HEK293T (cell line): Measurements from ENCODE around the gene BCL3.

Experiments
- CTCF ChIA-PET: fragments of 350-600 bp; formaldehyde crosslinking; extraction: SDS; loops from one replicate; lab custom pipeline; 2021; ENCODE audit warnings: antibody characterized with exemption, inconsistent platforms; lab: Yijun Ruan, JAX
- POLR2A ChIA-PET: fragments of 350-600 bp; formaldehyde crosslinking; extraction: SDS; loops from one replicate; lab custom pipeline; 2020; ENCODE audit warnings: antibody characterized with exemption, inconsistent platforms; lab: Yijun Ruan, JAX
- DNase-seq: peaks from one replicate; pipeline ENCODE4 v3.0.0; 2012; ENCODE audit warnings: mixed read lengths; ENCODE audit errors: extremely low spot score
- ARNT ChIP-seq: fragments of 450-650 bp; IDR thresholded peaks from 2 replicates; pipeline ENCODE4 v1.6.1; 2017; ENCODE audit warnings: mild to moderate bottlenecking
- BHLHE40 ChIP-seq: fragments of 450-650 bp; IDR thresholded peaks from 2 replicates; pipeline ENCODE4 v1.6.1; 2016; ENCODE audit warnings: mild to moderate bottlenecking, moderate library complexity, borderline replicate concordance
- CTBP1 ChIP-seq: fragments of 450-650 bp; IDR thresholded peaks from 2 replicates; pipeline ENCODE4 v1.6.1; 2016; ENCODE audit warnings: borderline replicate concordance
- ELF4 ChIP-seq: fragments of 450-650 bp; IDR thresholded peaks from 2 replicates; pipeline ENCODE4 v1.6.1; 2017; ENCODE audit warnings: antibody characterized with exemption
- FOXA1 ChIP-seq: fragments of 450-650 bp; IDR thresholded peaks from 2 replicates; pipeline ENCODE4 v1.6.1; 2016; ENCODE audit warnings: mild to moderate bottlenecking
- FOXK2 ChIP-seq: fragments of 450-650 bp; IDR thresholded peaks from 2 replicates; pipeline ENCODE4 v1.6.1; 2016; ENCODE audit warnings: mild to moderate bottlenecking
- FOXM1 ChIP-seq: fragments of 450-650 bp; IDR thresholded peaks from 2 replicates; pipeline ENCODE4 v1.6.1; 2017; ENCODE audit warnings: mild to moderate bottlenecking, borderline replicate concordance
- HDGF ChIP-seq: fragments of 450-650 bp; IDR thresholded peaks from 2 replicates; pipeline ENCODE4 v1.6.1; 2017; ENCODE audit warnings: antibody characterized with exemption, borderline replicate concordance
- L3MBTL2 ChIP-seq: fragments of 450-650 bp; conservative IDR thresholded peaks from 2 replicates; pipeline ENCODE4 v1.6.1; 2016; ENCODE audit warnings: mild to moderate bottlenecking
- LEF1 ChIP-seq: fragments of 450-650 bp; IDR thresholded peaks from 2 replicates; pipeline ENCODE4 v1.6.1; 2017; ENCODE audit warnings: mild to moderate bottlenecking, borderline replicate concordance
- NFRKB ChIP-seq: fragments of 450-650 bp; IDR thresholded peaks from 2 replicates; pipeline ENCODE4 v1.6.1; 2016; ENCODE audit warnings: mild to moderate bottlenecking, moderate library complexity
- PKNOX1 ChIP-seq: fragments of 450-650 bp; IDR thresholded peaks from 2 replicates; pipeline ENCODE4 v1.6.1; 2016
- SP1 ChIP-seq: fragments of 450-650 bp; IDR thresholded peaks from 2 replicates; pipeline ENCODE4 v1.6.1; 2017
- SUZ12 ChIP-seq: fragments of 450-650 bp; IDR thresholded peaks from 2 replicates; pipeline ENCODE4 v1.6.1; 2016; ENCODE audit warnings: mild to moderate bottlenecking
- TARDBP ChIP-seq: fragments of 450-650 bp; IDR thresholded peaks from 2 replicates; pipeline ENCODE4 v1.6.1; 2016
- ZNF384 ChIP-seq: fragments of 450-650 bp; IDR thresholded peaks from 2 replicates; pipeline ENCODE4 v1.6.1; 2016

BCL3 gene

GRCh38 chr19:44746616-44746945 lies 1.9 kb upstream of the BCL3 start:
- no peak for TF ChIP-seq CTBP1
- TF ChIP-seq FOXM1, result no peak
- no peak for TF ChIP-seq SUZ12
- TF ChIP-seq SP1, result no peak
- TF ChIP-seq FOXA1, result no peak
- ChIA-PET POLR2A (no interaction called here), CTCF (no interaction called here)
- DNase-seq, result no peak

GRCh38 chr19:44746946-44747738 lies 1.4 kb upstream of the BCL3 start:
- TF ChIP-seq SUZ12, result no peak
- TF ChIP-seq FOXK2, result no peak
- no peak for TF ChIP-seq TARDBP
- TF ChIP-seq FOXA1, result no peak
- no peak for TF ChIP-seq LEF1
- no peak for TF ChIP-seq L3MBTL2
- TF ChIP-seq BHLHE40, result no peak
- TF ChIP-seq SP1, result no peak
- no peak for TF ChIP-seq CTBP1
- no peak for TF ChIP-seq HDGF
- TF ChIP-seq ZNF384, result no peak
- no peak for TF ChIP-seq NFRKB
- no peak for TF ChIP-seq PKNOX1
- TF ChIP-seq ARNT, result no peak
- no peak for TF ChIP-seq FOXM1
- TF ChIP-seq ELF4, result no peak
- CTCF ChIA-PET, result no interaction called here
- DNase-seq, result peak; percentile 82
- POLR2A ChIA-PET, result no interaction called here

GRCh38 chr19:44747739-44748425 lies 626 bp upstream of the BCL3 start:
- CTCF ChIA-PET, result no interaction called here
- DNase-seq, result peak; percentile 42
- TF ChIP-seq NFRKB (no peak), PKNOX1 (no peak), FOXM1 (no peak), FOXA1 (no peak), BHLHE40 (no peak), CTBP1 (no peak), L3MBTL2 (no peak; the same call in 1 of the 2 replicates), ZNF384 (no peak), ARNT (no peak), SP1 (no peak), LEF1 (no peak), HDGF (no peak)
- POLR2A ChIA-PET, result no interaction called here

- CTCF ChIA-PET, result interaction anchor here (1.1 kb wide), 1 partner anchor 26 kb away, joined by 4 read pairs; no protein-coding TSS in a partner anchor
- TF ChIP-seq FOXA1 (no peak), BHLHE40 (no peak), FOXM1 (no peak), FOXK2 (no peak), ARNT (no peak), ELF4 (no peak), L3MBTL2 (no peak), CTBP1 (no peak), PKNOX1 (no peak), LEF1 (no peak), SUZ12 (no peak), ZNF384 (no peak), TARDBP (no peak), NFRKB (no peak), HDGF (no peak)
- DNase-seq, result no peak
Measured at GRCh38 chr19:44749292-44749691, 784 bp downstream of the BCL3 start.

GRCh38 chr19:44749994-44750393 lies 1.5 kb downstream of the BCL3 start:
- TF ChIP-seq FOXA1 (no peak), ZNF384 (no peak), NFRKB (no peak), FOXK2 (no peak), HDGF (no peak), LEF1 (no peak), ARNT (no peak), CTBP1 (no peak), ELF4 (no peak), PKNOX1 (no peak), L3MBTL2 (no peak), FOXM1 (no peak), BHLHE40 (no peak), TARDBP (no peak), SP1 (no peak), SUZ12 (no peak)
- CTCF ChIA-PET, result interaction anchor here (1.1 kb wide), 1 partner anchor 26 kb away, joined by 4 read pairs; no protein-coding TSS in a partner anchor
- DNase-seq, result no peak
- POLR2A ChIA-PET, result no interaction called here

More at GRCh38 chr19:44749292-44749691, 784 bp downstream of the BCL3 start:
- POLR2A ChIA-PET, result no interaction called here
